Measurements from ENCODE around the gene BCAT1. TPM values are rescaled to one million over a fixed set of nuclear protein-coding genes. Genes with fewer than 3 reads are reported as not detected.
"Not testable (repeated sequence)": the region's sequence is repeated elsewhere in the genome, so short reads cannot be mapped to it uniquely, and the experiment has no call there.

Gene BCAT1
- total RNA-seq, 2 donors from 2014 or later, result 44.3 to 45.1 TPM

DNA sequence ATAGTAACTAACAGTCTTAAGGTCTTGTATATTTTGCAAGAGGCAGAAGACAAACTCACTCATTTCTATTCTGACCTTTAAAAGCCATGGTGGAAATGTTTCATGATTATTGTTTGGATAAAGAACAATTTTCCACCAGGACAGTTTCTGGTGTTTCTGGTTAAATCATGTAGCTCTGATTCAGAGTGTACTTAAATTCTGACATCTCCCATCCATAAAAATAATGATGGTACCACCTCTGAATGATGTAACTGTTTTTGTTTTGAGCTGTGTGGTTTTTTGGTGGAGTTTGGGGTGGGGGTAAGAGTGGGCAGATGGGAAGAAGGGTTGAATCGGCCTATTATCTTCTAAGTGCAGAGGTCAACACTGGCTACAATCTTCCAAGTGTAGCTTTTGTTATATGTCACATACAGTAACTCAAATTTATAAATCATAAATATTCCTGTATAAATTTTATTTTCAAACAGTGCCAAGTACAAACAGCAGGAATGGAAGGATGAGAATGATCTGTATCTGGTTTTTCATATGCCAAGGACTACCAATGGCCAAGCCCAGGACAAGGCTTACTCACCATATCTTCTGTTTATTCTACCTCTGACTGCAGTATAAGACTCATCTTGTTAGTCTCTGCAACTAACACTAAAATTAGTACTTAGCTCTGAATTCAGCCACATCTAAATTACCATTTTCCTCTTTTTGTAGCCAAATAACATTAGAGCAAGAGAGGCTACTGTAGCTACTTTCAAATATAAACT lies 108.7 kb downstream of the BCAT1 start:
- intact Hi-C loops (cut with DNase I), result no loop called here
- DNase-seq (ENCODE audit: low spot score), result no peak

DNA sequence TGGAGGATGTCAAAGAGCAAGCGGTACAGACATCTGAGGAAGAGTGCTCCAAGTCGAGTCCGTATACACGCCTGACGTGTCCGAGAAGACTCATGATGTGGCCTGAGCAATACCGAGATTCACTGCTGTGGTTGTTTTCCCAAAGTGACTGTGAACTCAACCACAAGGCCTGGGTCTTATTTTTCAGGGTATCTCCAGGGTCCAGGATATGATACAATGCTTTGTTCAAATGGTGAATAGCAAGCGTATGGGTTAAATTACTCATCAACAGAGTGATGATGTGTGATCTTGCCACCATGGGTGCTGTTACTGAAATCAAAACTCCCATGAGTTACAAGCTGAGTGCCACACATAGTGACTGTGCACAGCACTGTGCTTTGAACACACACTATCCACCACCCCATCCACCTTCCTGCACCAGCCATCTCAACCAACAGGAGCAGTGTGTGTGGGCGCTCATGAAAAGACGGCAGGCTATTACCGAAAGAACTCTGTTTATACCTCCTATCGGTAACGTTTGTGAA lies 109.6 kb downstream of the BCAT1 start:
- intact Hi-C loops (cut with DNase I), result no loop called here
- DNase-seq (ENCODE audit: low spot score), result no peak

DNA sequence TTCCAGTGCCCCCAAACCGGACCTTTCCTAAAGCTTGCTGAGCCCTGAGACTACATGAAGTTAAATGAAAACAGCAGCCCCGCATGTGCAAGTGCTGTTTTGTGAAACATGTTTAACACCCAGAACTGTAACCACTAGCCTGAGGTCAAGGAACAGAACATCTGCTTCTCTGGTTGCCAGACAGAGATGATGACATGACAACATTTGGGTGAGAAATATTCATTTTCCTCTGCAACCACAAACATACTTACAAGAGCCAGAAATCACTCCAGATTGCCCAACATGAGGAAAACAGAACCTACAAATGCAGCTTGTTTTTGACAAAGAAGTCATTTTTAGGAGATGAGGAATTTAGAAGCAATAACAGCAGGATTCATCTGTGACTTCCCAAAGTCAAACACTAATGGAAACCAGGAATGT lies 110.4 kb downstream of the BCAT1 start:
- intact Hi-C loops (cut with DNase I), result no loop called here
- DNase-seq (ENCODE audit: low spot score), result no peak

DNA sequence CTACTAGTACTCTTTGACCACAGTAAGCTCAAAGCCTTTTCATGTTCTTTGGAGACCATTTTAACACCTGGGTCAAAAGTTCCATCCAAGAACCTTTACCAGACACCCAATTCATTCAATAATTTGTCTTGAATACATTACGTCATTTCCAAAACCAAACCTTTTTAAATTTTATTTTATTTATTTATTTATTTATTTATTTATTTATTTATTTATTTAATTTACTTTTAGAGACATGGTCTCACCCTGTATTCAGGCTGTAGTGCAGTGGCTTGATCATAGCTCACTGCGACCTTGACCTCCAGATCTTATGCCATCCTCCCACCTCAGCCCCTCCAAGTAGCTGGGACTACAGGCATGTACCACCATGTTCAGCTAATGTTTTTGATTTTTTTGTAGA lies 113.5 kb downstream of the BCAT1 start:
- DNase-seq (ENCODE audit: low spot score), result no peak
- intact Hi-C loops (cut with DNase I), result no loop called here

DNA sequence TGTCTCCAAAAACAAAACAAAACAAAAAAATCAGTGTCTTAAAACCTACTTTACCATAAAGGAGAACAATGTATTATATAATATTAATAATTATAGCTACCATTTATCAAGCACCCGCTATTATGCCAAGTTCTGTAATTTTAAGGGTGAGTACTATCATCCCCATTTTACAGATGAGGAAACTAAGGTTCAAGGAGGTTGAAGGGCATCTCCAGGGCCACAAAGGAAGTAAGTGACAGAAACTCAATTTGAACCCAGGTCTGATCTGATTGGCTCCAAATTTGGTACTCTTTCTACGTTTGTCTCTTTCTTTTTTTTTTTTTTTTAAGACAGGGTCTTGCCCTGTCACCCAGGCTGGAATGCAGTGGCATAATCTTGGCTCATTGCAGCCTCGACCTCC lies 115.4 kb downstream of the BCAT1 start:
- intact Hi-C loops (cut with DNase I), result no loop called here
- DNase-seq (ENCODE audit: low spot score), result no peak

DNA sequence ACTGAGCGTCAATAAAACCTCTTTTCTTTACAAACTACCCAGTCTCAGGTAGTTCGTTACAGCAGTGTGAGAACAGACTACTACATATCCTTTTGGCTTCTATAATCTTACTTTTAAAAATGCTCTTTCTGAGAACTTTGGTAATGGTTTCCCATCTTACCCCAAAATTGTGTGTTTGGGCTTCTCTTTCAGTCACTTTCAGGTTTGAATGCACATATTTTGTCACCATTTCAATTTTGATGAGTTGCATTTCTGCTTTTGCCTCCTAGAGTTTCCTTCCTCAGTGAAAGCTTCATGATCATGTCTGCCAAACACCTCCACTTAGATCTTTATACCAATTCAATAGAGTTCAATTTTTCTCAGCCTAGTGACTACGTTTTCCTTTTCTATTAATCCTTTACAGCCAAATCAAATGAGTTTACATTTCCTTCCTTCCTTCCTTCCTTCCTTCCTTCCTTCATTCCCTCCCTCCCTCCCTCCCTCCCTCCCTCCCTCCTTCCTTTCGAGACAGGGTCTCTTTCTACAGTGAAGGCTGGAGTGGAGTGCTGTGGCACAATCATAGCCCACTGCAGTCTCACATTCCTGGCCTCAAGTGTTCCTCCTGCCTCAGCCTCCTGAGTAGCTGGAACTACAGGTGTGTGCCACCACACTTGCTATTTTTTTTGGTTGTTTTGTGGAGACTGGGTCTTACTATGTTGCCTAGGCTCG lies 124.9 kb downstream of the BCAT1 start:
- no peak for DNase-seq (ENCODE audit: low spot score)
- intact Hi-C loops (cut with DNase I), result no loop called here

DNA sequence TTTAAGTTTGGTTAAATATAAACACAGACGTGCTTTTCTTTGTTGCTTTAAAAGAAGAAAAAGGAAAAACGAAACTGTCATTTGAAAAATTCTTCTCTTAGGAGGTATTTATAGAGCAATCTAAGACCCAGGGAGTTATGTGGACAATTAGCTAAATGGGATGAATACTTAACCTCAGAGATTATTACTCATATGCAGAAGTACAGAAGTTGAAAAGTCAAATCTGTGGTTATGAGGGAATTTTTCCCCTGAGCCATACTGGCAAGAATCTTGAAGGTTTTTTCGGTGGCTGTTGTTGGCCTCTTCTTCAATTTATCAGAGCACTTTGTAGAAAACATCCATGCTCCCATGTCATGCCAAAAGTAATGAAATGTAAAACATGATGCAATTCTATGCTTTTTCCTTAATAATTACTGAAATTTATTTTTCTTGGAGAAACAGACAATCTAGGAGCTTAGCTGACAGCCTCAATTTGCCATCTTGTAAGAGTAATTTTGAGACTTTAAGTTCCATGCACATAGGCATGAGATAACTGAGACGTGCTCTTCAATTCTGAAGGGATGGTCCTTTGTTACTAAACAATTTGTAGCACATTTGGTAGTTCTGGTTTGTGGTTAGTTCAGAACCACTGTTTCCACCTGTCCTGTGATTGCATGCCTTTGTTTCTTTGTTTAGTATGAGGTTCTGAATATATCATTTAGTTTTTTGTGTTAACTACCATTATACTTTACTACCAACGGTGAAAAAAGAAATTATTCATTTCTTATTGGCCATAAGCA lies 126.6 kb downstream of the BCAT1 start:
- intact Hi-C loops (cut with DNase I), result no loop called here
- no peak for DNase-seq (ENCODE audit: low spot score)

DNA sequence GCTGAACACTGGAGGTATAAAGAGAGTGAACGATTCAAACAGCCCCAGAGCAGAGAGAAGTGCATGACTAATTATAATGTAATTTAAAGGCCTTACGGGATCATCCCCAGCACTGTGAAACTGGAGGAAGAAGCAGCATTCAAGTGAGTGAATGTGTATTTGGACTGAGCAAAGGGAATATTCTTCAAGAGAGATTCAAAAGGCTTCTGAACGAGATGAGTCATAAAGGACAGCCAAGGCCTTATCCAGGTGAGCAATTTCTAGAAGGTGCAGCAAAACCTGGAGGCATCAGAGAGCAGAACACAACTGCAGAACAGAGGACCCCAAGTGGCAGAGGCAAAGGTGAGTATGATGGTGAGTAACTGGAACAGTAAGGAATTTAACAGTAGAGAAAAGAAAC lies 127.2 kb downstream of the BCAT1 start:
- DNase-seq (ENCODE audit: low spot score), result no peak
- intact Hi-C loops (cut with DNase I), result no loop called here

DNA sequence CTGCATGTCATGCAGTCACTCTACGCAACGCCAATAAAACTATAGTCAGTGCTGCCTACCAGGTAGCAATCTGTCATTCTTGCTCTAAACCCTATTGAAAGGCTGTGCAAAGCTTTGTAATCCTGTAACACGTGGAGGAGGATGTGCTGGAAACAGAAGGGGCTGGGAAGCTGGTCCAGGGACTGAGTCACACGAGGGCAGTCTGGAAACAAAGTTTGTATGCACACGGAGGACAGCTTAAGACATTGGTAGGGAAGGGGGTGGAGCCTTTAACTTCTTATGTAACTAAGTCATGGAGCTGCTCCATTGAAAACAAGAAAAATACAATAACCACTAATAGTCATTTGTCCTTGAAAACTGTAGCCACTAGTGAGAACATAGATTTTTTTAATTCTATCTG lies 128.0 kb downstream of the BCAT1 start:
- peak; percentile 82 for DNase-seq (ENCODE audit: low spot score)
- intact Hi-C loops (cut with DNase I), result no loop called here

DNA sequence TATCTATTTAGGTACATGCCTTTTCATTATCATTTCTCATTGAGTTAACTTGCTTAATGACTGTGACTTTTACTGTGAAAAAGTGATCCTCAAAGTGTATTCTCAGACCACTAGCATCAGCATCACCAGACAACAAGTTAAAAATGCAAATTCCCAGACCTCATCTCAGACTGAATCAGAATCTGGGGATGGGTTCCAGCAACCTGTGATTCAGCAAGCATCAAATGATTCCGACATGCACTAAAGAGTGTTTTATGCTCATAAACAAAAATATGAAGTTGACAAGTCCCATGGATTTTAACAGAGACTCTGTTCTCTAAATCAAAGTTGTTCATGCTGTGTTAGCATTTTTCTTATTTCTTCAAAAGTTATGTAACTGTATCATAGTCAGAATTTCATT lies 130.6 kb downstream of the BCAT1 start:
- intact Hi-C loops (cut with DNase I), result no loop called here
- DNase-seq (ENCODE audit: low spot score), result no peak

DNA sequence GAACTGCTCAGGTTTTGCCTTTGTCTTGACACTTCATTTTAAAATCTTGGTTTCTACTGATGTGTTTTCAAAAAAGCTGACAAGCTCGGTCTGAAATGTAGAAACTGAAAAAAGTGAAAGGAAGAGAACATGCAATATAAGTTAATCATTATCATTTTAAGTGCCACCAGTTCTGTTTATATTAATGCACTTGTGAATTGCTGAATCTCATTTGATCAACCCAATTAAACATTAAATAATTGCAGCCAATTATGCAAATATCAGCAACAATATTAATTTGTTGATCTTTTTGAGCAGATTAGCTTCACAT lies 133.8 kb downstream of the BCAT1 start:
- intact Hi-C loops (cut with DNase I), result no loop called here
- no peak for DNase-seq (ENCODE audit: low spot score)

DNA sequence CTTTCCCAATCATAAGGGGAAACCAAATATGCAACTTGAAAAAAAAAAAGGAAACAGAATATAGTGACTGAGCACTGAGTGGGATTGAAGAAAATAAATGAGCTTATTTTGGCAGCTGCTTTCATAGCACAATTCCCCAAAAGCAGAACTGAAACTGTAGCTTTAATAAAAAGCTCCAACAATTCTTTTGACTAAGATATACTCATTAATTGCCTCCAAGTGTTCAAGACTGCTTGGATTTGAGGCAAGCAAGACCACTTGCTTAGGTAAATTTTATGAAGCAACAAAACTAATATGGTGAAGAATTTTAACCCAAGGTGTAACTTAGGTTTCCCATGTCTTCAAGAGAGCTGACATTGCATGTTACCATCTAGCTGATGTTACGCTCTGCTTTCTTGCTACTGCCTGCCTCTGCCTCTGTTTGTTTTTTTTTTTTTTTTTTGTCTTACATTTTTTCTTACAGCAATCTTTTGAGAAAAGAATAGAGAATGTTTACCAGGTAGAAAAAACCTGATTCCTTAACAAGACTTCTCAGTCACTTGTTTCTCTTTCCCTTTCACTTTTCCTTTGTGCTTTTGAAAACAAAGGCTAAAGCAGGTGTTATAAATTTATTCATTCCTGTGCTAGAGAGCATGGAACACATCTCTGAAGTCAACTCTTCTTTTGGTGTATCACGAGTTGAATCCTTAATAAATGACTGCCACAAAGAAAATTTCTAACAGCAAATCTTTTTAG lies 134.4 kb downstream of the BCAT1 start:
- intact Hi-C loops (cut with DNase I), result no loop called here
- no peak for DNase-seq (ENCODE audit: low spot score)

DNA sequence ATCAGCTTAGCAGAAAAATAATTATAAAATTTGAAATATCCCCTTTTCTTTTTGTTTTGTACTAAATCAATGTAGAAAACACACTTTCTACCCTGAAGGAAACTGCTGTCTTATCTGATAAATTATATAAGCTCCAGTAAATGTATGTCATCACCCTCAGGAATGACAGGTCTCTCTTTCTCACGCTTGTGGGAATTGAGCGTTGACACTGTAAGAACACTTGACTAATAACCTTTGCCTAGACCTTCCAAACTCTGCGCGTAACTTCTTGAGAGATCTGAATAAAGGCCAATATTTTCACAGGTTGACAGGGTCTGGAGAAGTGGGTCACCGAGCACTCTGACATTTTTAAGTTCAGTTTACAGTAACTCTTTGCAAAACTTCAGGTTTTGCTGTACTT lies 138.5 kb downstream of the BCAT1 start:
- intact Hi-C loops (cut with DNase I), result no loop called here
- DNase-seq (ENCODE audit: low spot score), result no peak

DNA sequence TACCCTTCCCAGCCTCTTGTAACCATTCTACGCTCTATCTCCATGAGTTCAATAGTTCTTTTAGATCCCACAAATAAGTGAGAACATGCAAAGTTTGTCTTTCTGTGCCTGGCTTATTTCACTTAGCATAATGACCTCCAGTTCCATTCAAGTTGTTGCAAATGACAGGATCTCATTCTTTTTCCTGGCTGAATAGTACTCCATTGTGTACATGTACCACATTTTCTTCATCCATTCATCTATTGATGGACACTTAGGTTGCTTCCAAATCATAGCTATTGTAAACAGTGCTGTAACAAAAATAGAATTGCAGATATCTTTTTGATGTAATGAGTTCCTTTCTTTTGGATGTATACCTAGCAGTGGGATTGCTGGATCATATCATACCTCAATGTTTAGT lies 139.6 kb downstream of the BCAT1 start:
- DNase-seq (ENCODE audit: low spot score); intact Hi-C loops (cut with DNase I): not testable (repeated sequence)

DNA sequence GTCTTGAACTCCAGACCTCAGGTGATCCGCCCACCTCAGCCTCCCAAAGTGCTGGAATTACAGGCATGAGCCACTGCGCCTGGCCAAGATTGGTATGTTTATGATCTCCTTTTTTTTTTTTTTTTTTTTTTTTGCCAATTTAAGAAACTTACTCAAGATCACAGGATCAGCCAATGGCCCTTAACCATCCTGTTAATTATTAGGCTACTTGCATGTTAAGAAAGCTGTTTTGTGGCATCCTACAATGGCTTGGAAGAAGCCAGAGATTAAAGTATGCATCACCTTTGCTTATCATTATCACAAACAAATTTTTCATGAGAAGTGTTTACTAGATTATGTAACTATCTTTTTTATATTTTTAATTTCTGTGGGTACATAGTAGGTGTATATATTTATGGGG lies 140.2 kb downstream of the BCAT1 start:
- no peak for DNase-seq (ENCODE audit: low spot score)
- intact Hi-C loops (cut with DNase I), result no loop called here

DNA sequence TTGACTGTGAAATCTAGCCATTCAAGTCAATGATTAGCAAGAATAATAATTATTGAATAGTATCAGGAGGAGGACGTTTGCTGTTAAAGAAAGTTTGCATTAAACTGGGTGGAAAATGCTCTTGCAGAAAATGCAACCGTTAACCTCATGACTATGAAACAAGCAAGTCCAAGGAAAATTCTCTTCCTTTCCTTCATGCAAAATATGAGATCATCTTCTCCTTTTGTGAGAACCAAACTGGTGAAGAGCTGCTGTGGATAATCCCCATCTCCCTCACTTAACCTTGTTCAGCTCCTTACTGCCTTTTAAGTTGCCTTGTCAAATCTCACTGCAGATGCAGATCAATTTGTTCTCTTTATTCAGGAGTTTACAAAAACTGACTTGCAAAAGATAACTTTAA lies 142.5 kb downstream of the BCAT1 start:
- intact Hi-C loops (cut with DNase I), result no loop called here

DNA sequence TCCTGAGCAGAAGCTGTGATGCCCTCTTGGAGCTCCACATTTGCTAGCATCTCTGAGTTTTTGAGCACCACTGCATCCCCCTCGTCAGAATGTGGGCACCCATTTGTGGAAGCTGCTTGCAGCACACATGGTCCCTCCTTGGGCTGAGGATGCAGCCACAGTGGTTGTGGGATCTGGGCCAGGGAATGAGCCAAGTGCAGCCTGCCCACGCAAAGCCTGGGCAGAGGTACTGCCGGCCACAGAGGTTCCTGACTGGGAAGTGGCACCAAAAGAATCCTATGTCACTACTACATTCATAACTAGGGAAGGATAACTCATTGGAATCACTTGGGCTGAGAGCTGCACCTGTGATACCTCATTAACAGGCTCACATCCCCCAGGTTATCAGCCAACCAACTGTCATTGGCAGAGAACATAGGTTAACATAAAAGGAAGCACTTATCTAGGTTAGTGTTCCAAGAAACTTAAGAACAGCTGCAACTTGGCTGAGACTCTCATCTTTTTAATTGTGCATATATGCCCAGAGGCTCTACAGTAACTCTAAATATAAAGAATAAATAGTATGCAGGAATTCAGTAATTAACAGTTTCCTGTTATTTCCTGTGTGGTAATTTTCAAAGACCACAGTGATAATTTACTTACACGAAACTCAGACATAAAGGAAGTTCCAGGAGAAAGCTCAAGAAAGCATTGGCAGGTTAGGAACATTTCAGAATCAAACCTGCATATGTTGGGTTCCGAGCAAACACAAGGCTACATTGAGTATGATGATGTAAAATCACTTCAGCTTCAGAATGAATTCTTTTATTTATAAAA lies 145.3 kb downstream of the BCAT1 start:
- intact Hi-C loops (cut with DNase I), result no loop called here
- DNase-seq (ENCODE audit: low spot score), result no peak

More for the DNA sequence above, 142.5 kb downstream of the BCAT1 start:
- DNase-seq (ENCODE audit: low spot score), result no peak

DNA sequence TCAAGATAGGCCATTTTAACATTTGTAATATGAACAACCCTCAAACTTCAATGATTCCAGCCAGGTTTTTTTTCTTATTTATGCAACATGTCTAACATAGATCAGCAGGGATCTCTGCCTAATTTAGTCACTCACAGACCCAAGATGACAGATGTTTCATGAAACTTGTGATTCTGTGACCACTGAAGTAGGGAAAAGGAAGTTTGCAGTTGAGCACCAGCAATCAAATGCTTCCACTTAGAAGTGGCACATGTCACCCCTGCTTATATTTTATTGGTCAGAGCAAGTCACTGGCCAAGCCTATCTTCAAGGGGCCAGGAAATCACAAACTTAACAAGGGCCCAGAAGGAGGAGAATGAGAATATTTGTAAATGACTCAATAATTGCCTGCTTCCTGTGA lies 150.6 kb downstream of the BCAT1 start:
- intact Hi-C loops (cut with DNase I), result no loop called here
- no peak for DNase-seq (ENCODE audit: low spot score)

DNA sequence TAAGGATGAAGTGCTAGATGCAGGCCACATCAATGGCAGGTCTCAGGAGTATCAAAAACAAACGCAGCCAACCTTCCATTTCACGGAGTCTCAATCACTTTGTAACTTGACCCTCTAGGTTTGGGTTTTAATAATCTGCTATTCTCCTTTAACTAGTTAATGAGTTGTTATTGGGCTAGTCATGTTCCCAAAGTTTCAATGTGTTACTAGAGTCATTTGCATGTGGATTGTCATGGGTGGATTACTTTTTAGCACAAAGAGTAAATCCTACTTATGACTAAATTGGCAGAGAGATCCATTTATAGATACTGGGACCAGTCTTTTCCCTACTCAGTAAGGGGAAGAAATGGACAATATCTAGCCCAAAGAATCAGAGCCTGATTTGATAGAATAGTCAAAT lies 151.0 kb downstream of the BCAT1 start:
- DNase-seq (ENCODE audit: low spot score), result no peak
- intact Hi-C loops (cut with DNase I), result no loop called here

All from posterior vena cava (tissue), 2 donors.